ENCODE results near the gene SPACA7. TPM values are rescaled to one million over a fixed set of nuclear protein-coding genes. Genes with fewer than 3 reads are reported as not detected.

Gene SPACA7
- polyA plus RNA-seq, 3 donors, result not detected

DNA sequence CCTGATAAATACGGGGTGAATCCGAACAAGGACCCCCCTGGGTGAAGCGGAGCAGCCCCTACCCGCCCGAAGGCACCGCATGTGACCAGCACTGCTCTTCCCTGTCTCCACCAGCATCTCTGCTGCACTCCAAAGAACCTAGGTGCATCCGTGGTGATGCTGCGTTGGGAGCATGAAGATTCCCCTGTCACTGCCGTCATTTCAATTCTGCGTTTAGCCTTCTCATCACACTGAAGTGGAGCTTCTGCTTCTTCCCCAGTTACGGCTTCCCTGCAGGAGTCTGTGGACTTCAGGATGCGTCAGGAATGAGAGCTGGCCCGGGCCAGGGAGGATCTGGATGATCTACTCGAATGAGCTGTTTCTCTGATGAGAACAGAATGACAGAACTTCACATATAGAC lies 47.9 kb downstream of the SPACA7 start:
- Mint-ChIP-seq H3K4me3 (no peak overlapping the region), H3K27ac (no peak overlapping the region), H3K36me3 (no peaks in the 10 kb centered on the region), H3K27me3 (ENCODE audit: low read depth in 3 of 3) (peaks cover 4% of the 10 kb centered on the region in 3 donors), H3K9me3 (peaks cover 20 to 34% (median 30%) of the 10 kb centered on the region in 7 donors), H3K4me1 (no peaks in the 10 kb centered on the region)
- H4K20me1 ChIP-seq (ENCODE audit: insufficient read depth, low read length), result no peaks in the 10 kb centered on the region
- TF ChIP-seq, protein P1, sequence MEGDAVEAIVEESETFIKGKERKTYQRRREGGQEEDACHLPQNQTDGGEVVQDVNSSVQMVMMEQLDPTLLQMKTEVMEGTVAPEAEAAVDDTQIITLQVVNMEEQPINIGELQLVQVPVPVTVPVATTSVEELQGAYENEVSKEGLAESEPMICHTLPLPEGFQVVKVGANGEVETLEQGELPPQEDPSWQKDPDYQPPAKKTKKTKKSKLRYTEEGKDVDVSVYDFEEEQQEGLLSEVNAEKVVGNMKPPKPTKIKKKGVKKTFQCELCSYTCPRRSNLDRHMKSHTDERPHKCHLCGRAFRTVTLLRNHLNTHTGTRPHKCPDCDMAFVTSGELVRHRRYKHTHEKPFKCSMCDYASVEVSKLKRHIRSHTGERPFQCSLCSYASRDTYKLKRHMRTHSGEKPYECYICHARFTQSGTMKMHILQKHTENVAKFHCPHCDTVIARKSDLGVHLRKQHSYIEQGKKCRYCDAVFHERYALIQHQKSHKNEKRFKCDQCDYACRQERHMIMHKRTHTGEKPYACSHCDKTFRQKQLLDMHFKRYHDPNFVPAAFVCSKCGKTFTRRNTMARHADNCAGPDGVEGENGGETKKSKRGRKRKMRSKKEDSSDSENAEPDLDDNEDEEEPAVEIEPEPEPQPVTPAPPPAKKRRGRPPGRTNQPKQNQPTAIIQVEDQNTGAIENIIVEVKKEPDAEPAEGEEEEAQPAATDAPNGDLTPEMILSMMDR (IDR thresholded peaks at IDR 0.05), result no peak
- H3K9me3 ChIP-seq (replicated peaks in 1 of 2; ENCODE audit: control insufficient read depth in 1 of 2, insufficient read depth in 1 of 2, low read length in 2 of 2), result peaks cover 15 to 33% of the 10 kb centered on the region in 2 donors
- H3K79me2 ChIP-seq (ENCODE audit: insufficient read depth, low read length), result no peaks in the 10 kb centered on the region
- H2AFZ ChIP-seq (ENCODE audit: insufficient read depth, low read depth, low read length, poor library complexity, severe bottlenecking), result no peak overlapping the region
- H3K27ac ChIP-seq (ENCODE audit: low read depth in 1 of 2, low read length in 2 of 2), result no peak overlapping the region
- no peak overlapping the region for H3K4me2 ChIP-seq (replicated peaks; ENCODE audit: extremely low read depth, low read length, poor library complexity, severe bottlenecking)
- intact Hi-C loops (cut with micrococcal nuclease), result no loop called here
- no peaks in the 10 kb centered on the region for H3K36me3 ChIP-seq (replicated peaks in 1 of 2; ENCODE audit: control insufficient read depth in 1 of 2, insufficient read depth in 2 of 2, low read length in 2 of 2)
- no peaks in the 10 kb centered on the region for H3K27me3 ChIP-seq (ENCODE audit: control insufficient read depth in 2 of 2, insufficient read depth in 2 of 2, low read length in 2 of 2)
- WGBS (ENCODE audit: insufficient coverage), result 90% methylated on average over 11 of the region's 14 CpGs
- H3K9ac ChIP-seq (ENCODE audit: insufficient read depth, low read length, poor library complexity, severe bottlenecking), result no peak overlapping the region
- no peaks in the 10 kb centered on the region for H3K4me1 ChIP-seq (ENCODE audit: control insufficient read depth in 1 of 2, insufficient read depth in 2 of 2, low read length in 2 of 2)
- no peak for DNase-seq
- H3K4me3 ChIP-seq (replicated peaks in 1 of 3; ENCODE audit: low read depth in 2 of 3, low read length in 3 of 3), result no peak overlapping the region

DNA sequence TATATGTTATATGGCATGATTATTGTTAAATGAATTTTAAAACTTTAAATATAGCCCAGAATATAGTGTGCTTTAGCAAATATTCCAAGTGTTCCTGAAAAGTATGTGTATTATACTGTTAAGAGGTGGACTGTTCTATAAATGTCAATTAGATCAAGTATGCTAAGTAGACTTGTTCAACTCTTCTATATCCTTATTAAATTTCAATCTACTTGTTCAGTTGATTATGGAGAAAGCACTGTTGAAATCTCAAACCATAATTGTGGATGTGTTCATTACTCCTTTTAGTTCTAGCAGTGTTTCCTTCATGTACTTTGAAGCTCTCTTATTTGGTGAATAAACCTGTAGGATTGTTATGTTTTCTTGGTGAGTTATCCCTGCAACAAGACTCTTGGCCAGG lies 52.5 kb downstream of the SPACA7 start:
- H3K9ac ChIP-seq (ENCODE audit: insufficient read depth, low read length, poor library complexity, severe bottlenecking), result no peak overlapping the region

More for the DNA sequence above, 52.5 kb downstream of the SPACA7 start:
- H3K36me3 ChIP-seq (replicated peaks in 1 of 2; ENCODE audit: control insufficient read depth in 1 of 2, insufficient read depth in 2 of 2, low read length in 2 of 2), result no peaks in the 10 kb centered on the region
- no peaks in the 10 kb centered on the region for H3K4me1 ChIP-seq (ENCODE audit: control insufficient read depth in 1 of 2, insufficient read depth in 2 of 2, low read length in 2 of 2)
- no peak overlapping the region for H2AFZ ChIP-seq (ENCODE audit: insufficient read depth, low read depth, low read length, poor library complexity, severe bottlenecking)
- Mint-ChIP-seq H3K27ac (no peak overlapping the region), H3K36me3 (no peaks in the 10 kb centered on the region), H3K9me3 (peaks cover 14 to 33% (median 26%) of the 10 kb centered on the region in 7 donors), H3K4me3 (no peak overlapping the region), H3K4me1 (no peaks in the 10 kb centered on the region), H3K27me3 (ENCODE audit: low read depth in 3 of 3) (peaks cover 3 to 6% (median 4%) of the 10 kb centered on the region in 3 donors)
- H3K27me3 ChIP-seq (ENCODE audit: control insufficient read depth in 2 of 2, insufficient read depth in 2 of 2, low read length in 2 of 2), result no peaks in the 10 kb centered on the region
- H4K20me1 ChIP-seq (ENCODE audit: insufficient read depth, low read length), result no peaks in the 10 kb centered on the region
- no peak for DNase-seq
- H3K9me3 ChIP-seq (replicated peaks in 1 of 2; ENCODE audit: control insufficient read depth in 1 of 2, insufficient read depth in 1 of 2, low read length in 2 of 2), result peaks cover 12 to 40% of the 10 kb centered on the region in 2 donors
- no peaks in the 10 kb centered on the region for H3K79me2 ChIP-seq (ENCODE audit: insufficient read depth, low read length)
- H3K27ac ChIP-seq (ENCODE audit: low read depth in 1 of 2, low read length in 2 of 2), result no peak overlapping the region
- TF ChIP-seq, protein P1 (IDR thresholded peaks at IDR 0.05), result no peak
- intact Hi-C loops (cut with micrococcal nuclease), result no loop called here
- H3K4me3 ChIP-seq (replicated peaks in 1 of 3; ENCODE audit: low read depth in 2 of 3, low read length in 3 of 3), result no peak overlapping the region
- H3K4me2 ChIP-seq (replicated peaks; ENCODE audit: extremely low read depth, low read length, poor library complexity, severe bottlenecking), result no peak overlapping the region

Measured in CD14-positive monocyte (primary cell).